A673 (cell line): ENCODE results near the gene RGS9BP.

Source experiments
- EZH2 ChIP-seq: fragments of 200-600 bp; sonication (generic); IDR thresholded peaks from 2 replicates; pipeline ENCODE4 v1.6.1; 2017; ENCODE audit warnings: borderline replicate concordance, low read depth, mild to moderate bottlenecking, mixed read lengths, antibody characterized with exemption, low read length; ENCODE audit not compliant: poor library complexity, severe bottlenecking
- TF ChIP-seq, protein P1 (sequence below): fragments of 300-800, 200-600 bp; sonication (generic); conservative IDR thresholded peaks from 2 replicates; pipeline ENCODE4 v1.5.1; 2017; ENCODE audit warnings: low read depth, mild to moderate bottlenecking, antibody characterized with exemption, low read length, moderate library complexity, mixed read lengths

DNA sequence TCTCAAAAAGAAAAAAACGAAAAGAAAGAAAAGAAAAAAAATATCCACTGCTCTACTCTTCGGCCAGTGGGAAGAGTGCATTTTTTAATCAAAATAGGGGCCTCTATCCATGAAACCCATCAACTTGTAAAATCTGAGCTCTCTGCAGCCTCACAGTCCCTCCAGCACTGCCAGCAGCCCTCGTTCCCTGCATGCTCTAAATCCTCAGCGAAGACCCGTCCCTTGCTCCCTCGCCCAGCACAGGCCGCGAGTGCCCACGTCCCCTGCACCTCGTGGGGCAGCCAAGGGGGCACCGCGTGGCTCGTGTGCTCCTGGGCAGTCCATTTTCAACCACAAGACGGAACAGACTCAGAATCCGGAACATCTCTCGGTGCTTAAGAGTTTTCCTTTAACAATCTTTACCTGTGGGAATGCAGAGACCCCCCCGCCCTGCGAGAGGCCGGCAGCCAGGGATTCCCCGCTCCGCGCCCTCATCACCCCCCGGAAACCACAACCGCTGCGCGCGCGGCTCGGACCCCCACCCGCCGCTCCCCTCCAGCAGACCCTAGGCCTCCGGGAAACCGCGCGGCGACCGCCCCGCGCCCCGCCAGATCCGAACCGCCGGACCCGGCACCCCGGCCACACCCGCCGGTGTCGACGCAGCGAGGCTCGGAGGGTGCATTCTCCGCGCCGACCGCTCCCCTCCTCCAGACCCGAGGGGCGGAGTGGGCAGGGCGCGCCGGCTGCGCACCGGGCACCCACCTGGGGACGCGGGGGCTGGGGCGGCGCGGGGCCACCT, 1.3 kb upstream of the RGS9BP start:
- TF ChIP-seq, protein P1, sequence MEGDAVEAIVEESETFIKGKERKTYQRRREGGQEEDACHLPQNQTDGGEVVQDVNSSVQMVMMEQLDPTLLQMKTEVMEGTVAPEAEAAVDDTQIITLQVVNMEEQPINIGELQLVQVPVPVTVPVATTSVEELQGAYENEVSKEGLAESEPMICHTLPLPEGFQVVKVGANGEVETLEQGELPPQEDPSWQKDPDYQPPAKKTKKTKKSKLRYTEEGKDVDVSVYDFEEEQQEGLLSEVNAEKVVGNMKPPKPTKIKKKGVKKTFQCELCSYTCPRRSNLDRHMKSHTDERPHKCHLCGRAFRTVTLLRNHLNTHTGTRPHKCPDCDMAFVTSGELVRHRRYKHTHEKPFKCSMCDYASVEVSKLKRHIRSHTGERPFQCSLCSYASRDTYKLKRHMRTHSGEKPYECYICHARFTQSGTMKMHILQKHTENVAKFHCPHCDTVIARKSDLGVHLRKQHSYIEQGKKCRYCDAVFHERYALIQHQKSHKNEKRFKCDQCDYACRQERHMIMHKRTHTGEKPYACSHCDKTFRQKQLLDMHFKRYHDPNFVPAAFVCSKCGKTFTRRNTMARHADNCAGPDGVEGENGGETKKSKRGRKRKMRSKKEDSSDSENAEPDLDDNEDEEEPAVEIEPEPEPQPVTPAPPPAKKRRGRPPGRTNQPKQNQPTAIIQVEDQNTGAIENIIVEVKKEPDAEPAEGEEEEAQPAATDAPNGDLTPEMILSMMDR: no peak
- TF ChIP-seq EZH2: no peak
